HCT116 (cell line): ENCODE measurements around the gene TSPAN15. TPM values are rescaled to one million over a fixed set of nuclear protein-coding genes. Genes with fewer than 3 reads are reported as not detected.

ENCODE experiments used
- ATAC-seq: fragments of 200-7000 bp; cut with Tn5 transposase; 2 replicates; pipeline ENCODE4 v1.9.1; 2020; ENCODE audit warnings: mild to moderate bottlenecking, moderate library complexity
- BruUV-seq: library from RNA; stranded (reverse); fragments of 400-500 nt; replicated peaks from 2 replicates; lab custom pipeline; 2021; lab: Mats Ljungman, UMichigan
- CTCF ChIA-PET: fragments of 300-600 bp; sonication (Branson Sonifier 250); formaldehyde crosslinking; loops from one replicate; lab custom pipeline; 2021; ENCODE audit warnings: antibody characterized with exemption; lab: Charles Lee
- POLR2A ChIA-PET: fragments of 300-600, 350-600 bp; sonication (Branson Sonifier 250); formaldehyde crosslinking; loops from one replicate; lab custom pipeline; 2021; ENCODE audit warnings: antibody characterized with exemption; lab: Charles Lee
- RAD21 ChIA-PET, 2 experiments: fragments of 300-600 bp; sonication (Branson Sonifier 250); formaldehyde crosslinking; loops; one replicate each; lab custom pipeline; 2023; ENCODE audit warnings: low total read pairs in 2 of 2; ENCODE audit not compliant: uncharacterized antibody in 2 of 2, unreplicated experiment in 2 of 2, low non-redundant PET in 1 of 2; lab: Charles Lee
- DNase-seq: peaks from one replicate; pipeline ENCODE4 v3.0.0-alpha.2; 2010; ENCODE audit warnings: low read depth, low spot score
- H2AFZ ChIP-seq: fragments of 200-600 bp; shearing (Covaris generic), sonication (generic); 2 replicates; pipeline ENCODE4 v1.6.1; 2017; ENCODE audit warnings: low read depth, mixed run types, mixed read lengths, antibody characterized with exemption, low read length; ENCODE audit not compliant: poor library complexity, severe bottlenecking
- H3K27ac ChIP-seq: 2 replicates; pipeline ENCODE4 v1.5.1; 2012; ENCODE audit warnings: low read depth, low read length
- H3K27me3 ChIP-seq: fragments of 200-600 bp; sonication (generic); 2 replicates; pipeline ENCODE4 v1.6.1; 2016; ENCODE audit warnings: mixed run types, low read length, mixed read lengths; ENCODE audit not compliant: insufficient read depth
- H3K36me3 ChIP-seq, 2 experiments: fragments of 200-500 bp in 1 of 2; fragments of 200-600 bp in 1 of 2; sonication (Bioruptor generic) in 1 of 2; sonication (generic) in 1 of 2; 2 replicates each; pipeline versions ENCODE4 v1.5.1 to v1.6.1; 2014 to 2016; ENCODE audit warnings: low read length in 2 of 2, inconsistent platforms in 1 of 2, mixed read lengths in 1 of 2, mixed run types in 1 of 2; ENCODE audit not compliant: insufficient read depth in 2 of 2, control insufficient read depth in 1 of 2
- H3K4me1 ChIP-seq, 2 experiments: fragments of 200-600 bp in 1 of 2; sonication (generic) in 1 of 2; 2 replicates each; pipeline versions ENCODE4 v1.5.1 to v1.6.1; 2012 to 2017; ENCODE audit warnings: low read length in 2 of 2, inconsistent platforms in 1 of 2, mild to moderate bottlenecking in 1 of 2, mixed read lengths in 1 of 2, mixed run types in 1 of 2, moderate library complexity in 1 of 2; ENCODE audit not compliant: insufficient read depth in 2 of 2, control insufficient read depth in 1 of 2
- H3K4me2 ChIP-seq: fragments of 200-600 bp; sonication (generic); 2 replicates; pipeline ENCODE4 v1.6.1; 2017; ENCODE audit warnings: mixed run types, low read length, mixed read lengths
- H3K4me3 ChIP-seq, 2 experiments: fragments of 200-600 bp in 1 of 2; sonication (generic) in 1 of 2; replicated peaks in 1 of 2; 2 replicates each; pipeline ENCODE4 v1.5.1; 2011 to 2016; ENCODE audit warnings: low read length in 2 of 2, control low read depth in 1 of 2, low read depth in 1 of 2, mild to moderate bottlenecking in 1 of 2, mixed read lengths in 1 of 2, mixed run types in 1 of 2
- H3K79me2 ChIP-seq: fragments of 200-600 bp; sonication (generic); 2 replicates; pipeline ENCODE4 v1.6.1; 2017; ENCODE audit warnings: mild to moderate bottlenecking, mixed run types, low read length, moderate library complexity, mixed read lengths; ENCODE audit not compliant: insufficient read depth
- H3K9ac ChIP-seq: fragments of 200-600 bp; sonication (generic); 2 replicates; pipeline ENCODE4 v1.6.1; 2016; ENCODE audit warnings: low read length, mixed read lengths
- H3K9me2 ChIP-seq: fragments of 200-600 bp; sonication (generic), shearing (Covaris generic); 2 replicates; pipeline ENCODE4 v1.6.1; 2017; ENCODE audit warnings: mixed run types, mild to moderate bottlenecking, moderate library complexity; ENCODE audit not compliant: insufficient read depth
- H3K9me3 ChIP-seq, 2 experiments: fragments of 200-500 bp in 1 of 2; fragments of 200-600 bp in 1 of 2; sonication (Bioruptor generic) in 1 of 2; sonication (generic) in 1 of 2; 2 replicates each; pipeline ENCODE4 v1.6.1; 2014 to 2017; ENCODE audit warnings: low read length in 2 of 2, mixed read lengths in 2 of 2, inconsistent platforms in 1 of 2, low read depth in 1 of 2, mild to moderate bottlenecking in 1 of 2, mixed run types in 1 of 2, moderate library complexity in 1 of 2; ENCODE audit not compliant: control insufficient read depth in 1 of 2, insufficient read depth in 1 of 2
- H4K20me1 ChIP-seq: fragments of 200-600 bp; sonication (generic), shearing (Covaris generic); 2 replicates; pipeline ENCODE4 v1.6.1; 2017; ENCODE audit warnings: mixed run types, mild to moderate bottlenecking, moderate library complexity; ENCODE audit not compliant: insufficient read depth
- CBX3 ChIP-seq: IDR thresholded peaks from 2 replicates; pipeline ENCODE4 v1.6.1; 2012; ENCODE audit warnings: low read depth
- CEBPB ChIP-seq: IDR thresholded peaks from 2 replicates; pipeline ENCODE4 v1.6.1; 2012; ENCODE audit warnings: low read depth
- EGR1 ChIP-seq: IDR thresholded peaks from 2 replicates; pipeline ENCODE4 v1.6.1; 2012; ENCODE audit warnings: low read depth
- ELF1 ChIP-seq: IDR thresholded peaks from 2 replicates; pipeline ENCODE4 v1.6.1; 2012; ENCODE audit warnings: low read depth, borderline replicate concordance
- EZH2phosphoT487 ChIP-seq: fragments of 200-600 bp; IDR thresholded peaks from 2 replicates; pipeline ENCODE4 v1.6.1; 2018; ENCODE audit warnings: antibody characterized with exemption, borderline replicate concordance
- FOSL1 ChIP-seq: IDR thresholded peaks from 2 replicates; pipeline ENCODE4 v1.6.1; 2012; ENCODE audit warnings: low read depth
- JUND ChIP-seq: IDR thresholded peaks from 2 replicates; pipeline ENCODE4 v1.6.1; 2012
- POLR2A ChIP-seq: IDR thresholded peaks from 2 replicates; pipeline ENCODE4 v1.7.0; 2011; ENCODE audit warnings: borderline replicate concordance; ENCODE audit not compliant: insufficient read depth, insufficient read length; ENCODE audit errors: extremely low read depth
- POLR2AphosphoS5 ChIP-seq: IDR thresholded peaks from 2 replicates; pipeline ENCODE4 v1.6.1; 2011; ENCODE audit warnings: mild to moderate bottlenecking, low read depth, low read length, moderate library complexity
- SIN3A ChIP-seq: IDR thresholded peaks from 2 replicates; pipeline ENCODE4 v1.6.1; 2012; ENCODE audit warnings: low read depth
- SP1 ChIP-seq: IDR thresholded peaks from 2 replicates; pipeline ENCODE4 v1.6.1; 2012; ENCODE audit warnings: low read depth
- SRF ChIP-seq: IDR thresholded peaks from 2 replicates; pipeline ENCODE4 v1.6.1; 2012; ENCODE audit warnings: low read depth
- TCF7L2 ChIP-seq: IDR thresholded peaks from 2 replicates; pipeline ENCODE4 v1.7.0; 2011; ENCODE audit warnings: borderline replicate concordance, inconsistent platforms; ENCODE audit not compliant: insufficient read depth, insufficient read length; ENCODE audit errors: extremely low read depth
- ZFX ChIP-seq: fragments of 450-650 bp; IDR thresholded peaks from 2 replicates; pipeline ENCODE4 v1.6.1; 2017
- ZNF274 ChIP-seq: fragments of 200-500 bp; sonication (Bioruptor generic); IDR thresholded peaks from 2 replicates; pipeline ENCODE4 v1.6.1; 2014; ENCODE audit warnings: mild to moderate bottlenecking, low read depth, low read length, inconsistent platforms
- intact Hi-C: fragments of 100-400 bp; cut with micrococcal nuclease; formaldehyde crosslinking; loops from 2 replicates; pipeline ENCODE4 v1.10.0; 2022
- total RNA-seq: library from RNA; stranded (reverse); gene quantifications from one replicate; pipeline ENCODE4 v1.2.1, GENCODE V29; 2021; ENCODE audit not compliant: unreplicated experiment
- TF ChIP-seq, protein P1 (sequence below): IDR thresholded peaks from 2 replicates; pipeline ENCODE4 v1.6.1; 2012; ENCODE audit warnings: low read depth
- TF ChIP-seq, protein P2 (sequence below): IDR thresholded peaks from 2 replicates; pipeline ENCODE4 v1.6.1; 2012
- TF ChIP-seq, protein P3 (sequence below), 3 experiments: fragments of 200-600 bp in 1 of 3; sonication (generic) in 1 of 3; IDR thresholded peaks in 2 of 3; conservative IDR thresholded peaks in 1 of 3; 2 replicates each; pipeline ENCODE4 v1.5.1; 2012 to 2017; ENCODE audit warnings: low read depth in 2 of 3, low read length in 2 of 3, antibody characterized with exemption in 1 of 3, borderline replicate concordance in 1 of 3, control low read depth in 1 of 3, mild to moderate bottlenecking in 1 of 3, mixed read lengths in 1 of 3, mixed run types in 1 of 3, moderate library complexity in 1 of 3; ENCODE audit not compliant: insufficient read depth in 1 of 3

The TSPAN15 gene
- total RNA-seq, 1 experiment from 2014 or later: 16.0 TPM

DNA sequence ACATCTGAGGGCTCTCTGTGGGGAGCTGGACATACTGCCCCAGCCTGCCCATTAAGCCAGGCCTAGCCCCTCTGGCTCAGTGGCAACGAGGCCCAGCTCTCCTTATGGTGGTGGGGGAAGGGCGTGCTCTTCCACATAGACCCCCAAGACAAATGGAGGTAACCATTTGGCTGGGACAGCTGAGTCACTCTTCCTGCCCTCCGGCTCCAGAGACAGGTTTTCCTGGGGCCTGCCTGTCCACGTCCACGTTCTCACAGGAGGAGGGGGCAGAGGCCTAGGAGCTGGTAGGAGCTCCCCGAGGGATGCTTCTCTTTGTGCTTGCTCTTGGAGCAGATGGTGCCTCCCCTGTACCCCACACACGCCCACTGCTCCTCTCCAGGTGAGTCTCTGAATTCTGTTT is 33.5 kb downstream of the TSPAN15 start:
- Histone ChIP-seq H3K27ac (no peak overlapping the region), H3K4me3 (no peak overlapping the region), H3K9ac (no peak overlapping the region), H3K79me2 (no peaks in the 10 kb centered on the region), H3K27me3 (no peaks in the 10 kb centered on the region), H3K36me3 (no peaks in the 10 kb centered on the region), H4K20me1 (no peaks in the 10 kb centered on the region), H3K9me2 (no peaks in the 10 kb centered on the region), H2AFZ (no peak overlapping the region), H3K4me1 (no peaks in the 10 kb centered on the region), H3K9me3 (no peaks in the 10 kb centered on the region; a peak in 1 of 4 replicates), H3K4me2 (no peak overlapping the region)
- CTCF ChIA-PET: interaction anchor here (0.9 kb wide), 1 partner anchor 14 kb away, joined by 3 read pairs; no protein-coding TSS in a partner anchor
- DNase-seq (no peak), ATAC-seq (no peak)
- intact Hi-C loops: no loop called here
- RAD21 ChIA-PET: no interaction called here
- no TSS peak for BruUV-seq
- POLR2A ChIA-PET: no interaction called here
- TF ChIP-seq, protein P1, sequence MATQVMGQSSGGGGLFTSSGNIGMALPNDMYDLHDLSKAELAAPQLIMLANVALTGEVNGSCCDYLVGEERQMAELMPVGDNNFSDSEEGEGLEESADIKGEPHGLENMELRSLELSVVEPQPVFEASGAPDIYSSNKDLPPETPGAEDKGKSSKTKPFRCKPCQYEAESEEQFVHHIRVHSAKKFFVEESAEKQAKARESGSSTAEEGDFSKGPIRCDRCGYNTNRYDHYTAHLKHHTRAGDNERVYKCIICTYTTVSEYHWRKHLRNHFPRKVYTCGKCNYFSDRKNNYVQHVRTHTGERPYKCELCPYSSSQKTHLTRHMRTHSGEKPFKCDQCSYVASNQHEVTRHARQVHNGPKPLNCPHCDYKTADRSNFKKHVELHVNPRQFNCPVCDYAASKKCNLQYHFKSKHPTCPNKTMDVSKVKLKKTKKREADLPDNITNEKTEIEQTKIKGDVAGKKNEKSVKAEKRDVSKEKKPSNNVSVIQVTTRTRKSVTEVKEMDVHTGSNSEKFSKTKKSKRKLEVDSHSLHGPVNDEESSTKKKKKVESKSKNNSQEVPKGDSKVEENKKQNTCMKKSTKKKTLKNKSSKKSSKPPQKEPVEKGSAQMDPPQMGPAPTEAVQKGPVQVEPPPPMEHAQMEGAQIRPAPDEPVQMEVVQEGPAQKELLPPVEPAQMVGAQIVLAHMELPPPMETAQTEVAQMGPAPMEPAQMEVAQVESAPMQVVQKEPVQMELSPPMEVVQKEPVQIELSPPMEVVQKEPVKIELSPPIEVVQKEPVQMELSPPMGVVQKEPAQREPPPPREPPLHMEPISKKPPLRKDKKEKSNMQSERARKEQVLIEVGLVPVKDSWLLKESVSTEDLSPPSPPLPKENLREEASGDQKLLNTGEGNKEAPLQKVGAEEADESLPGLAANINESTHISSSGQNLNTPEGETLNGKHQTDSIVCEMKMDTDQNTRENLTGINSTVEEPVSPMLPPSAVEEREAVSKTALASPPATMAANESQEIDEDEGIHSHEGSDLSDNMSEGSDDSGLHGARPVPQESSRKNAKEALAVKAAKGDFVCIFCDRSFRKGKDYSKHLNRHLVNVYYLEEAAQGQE: no peak
- no peak for TF ChIP-seq ELF1
- no peak for TF ChIP-seq POLR2AphosphoS5
- TF ChIP-seq, protein P2, sequence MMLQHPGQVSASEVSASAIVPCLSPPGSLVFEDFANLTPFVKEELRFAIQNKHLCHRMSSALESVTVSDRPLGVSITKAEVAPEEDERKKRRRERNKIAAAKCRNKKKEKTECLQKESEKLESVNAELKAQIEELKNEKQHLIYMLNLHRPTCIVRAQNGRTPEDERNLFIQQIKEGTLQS: no peak
- TF ChIP-seq ZFX: no peak
- TF ChIP-seq, protein P3, sequence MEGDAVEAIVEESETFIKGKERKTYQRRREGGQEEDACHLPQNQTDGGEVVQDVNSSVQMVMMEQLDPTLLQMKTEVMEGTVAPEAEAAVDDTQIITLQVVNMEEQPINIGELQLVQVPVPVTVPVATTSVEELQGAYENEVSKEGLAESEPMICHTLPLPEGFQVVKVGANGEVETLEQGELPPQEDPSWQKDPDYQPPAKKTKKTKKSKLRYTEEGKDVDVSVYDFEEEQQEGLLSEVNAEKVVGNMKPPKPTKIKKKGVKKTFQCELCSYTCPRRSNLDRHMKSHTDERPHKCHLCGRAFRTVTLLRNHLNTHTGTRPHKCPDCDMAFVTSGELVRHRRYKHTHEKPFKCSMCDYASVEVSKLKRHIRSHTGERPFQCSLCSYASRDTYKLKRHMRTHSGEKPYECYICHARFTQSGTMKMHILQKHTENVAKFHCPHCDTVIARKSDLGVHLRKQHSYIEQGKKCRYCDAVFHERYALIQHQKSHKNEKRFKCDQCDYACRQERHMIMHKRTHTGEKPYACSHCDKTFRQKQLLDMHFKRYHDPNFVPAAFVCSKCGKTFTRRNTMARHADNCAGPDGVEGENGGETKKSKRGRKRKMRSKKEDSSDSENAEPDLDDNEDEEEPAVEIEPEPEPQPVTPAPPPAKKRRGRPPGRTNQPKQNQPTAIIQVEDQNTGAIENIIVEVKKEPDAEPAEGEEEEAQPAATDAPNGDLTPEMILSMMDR (IDR thresholded peaks at IDR 0.05 in 2 of 3, conservative IDR thresholded peaks at IDR 0.05 in 1 of 3; ENCODE audit: borderline replicate concordance in 1 of 3, insufficient read depth in 1 of 3, low read depth in 2 of 3, low read length in 2 of 3): no peak
- TF ChIP-seq POLR2A: no peak
- no peak for TF ChIP-seq ZNF274
- TF ChIP-seq SIN3A: no peak
- no peak for TF ChIP-seq TCF7L2
- TF ChIP-seq JUND: no peak
- TF ChIP-seq FOSL1: no peak
- TF ChIP-seq SRF: no peak
- TF ChIP-seq CBX3: no peak
- no peak for TF ChIP-seq SP1
- no peak for TF ChIP-seq EZH2phosphoT487
- TF ChIP-seq CEBPB: no peak
- no peak for TF ChIP-seq EGR1
